ENCODE measurements around the gene MED25.

DNA sequence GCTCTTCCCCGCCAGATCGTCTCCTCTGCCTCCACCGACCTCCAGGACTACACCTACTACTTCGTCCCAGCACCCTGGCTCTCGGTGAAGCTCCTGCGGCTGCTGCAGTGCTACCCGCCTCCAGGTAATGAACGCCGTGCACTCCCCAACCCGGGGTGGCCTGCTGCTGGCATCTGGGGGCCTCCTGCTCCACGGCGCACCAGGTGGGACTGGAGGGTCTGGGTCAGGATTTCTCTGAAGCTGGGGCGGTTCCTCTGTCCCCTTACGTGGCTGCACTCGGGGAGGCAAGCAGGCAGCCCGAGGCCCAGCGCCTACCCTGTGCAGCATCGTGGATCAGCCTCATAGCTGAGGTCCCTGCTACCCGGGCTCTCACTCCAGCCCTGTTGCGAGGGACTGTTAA, 22.5 kb upstream of the MED25 start:
- TF ChIP-seq, protein P1, sequence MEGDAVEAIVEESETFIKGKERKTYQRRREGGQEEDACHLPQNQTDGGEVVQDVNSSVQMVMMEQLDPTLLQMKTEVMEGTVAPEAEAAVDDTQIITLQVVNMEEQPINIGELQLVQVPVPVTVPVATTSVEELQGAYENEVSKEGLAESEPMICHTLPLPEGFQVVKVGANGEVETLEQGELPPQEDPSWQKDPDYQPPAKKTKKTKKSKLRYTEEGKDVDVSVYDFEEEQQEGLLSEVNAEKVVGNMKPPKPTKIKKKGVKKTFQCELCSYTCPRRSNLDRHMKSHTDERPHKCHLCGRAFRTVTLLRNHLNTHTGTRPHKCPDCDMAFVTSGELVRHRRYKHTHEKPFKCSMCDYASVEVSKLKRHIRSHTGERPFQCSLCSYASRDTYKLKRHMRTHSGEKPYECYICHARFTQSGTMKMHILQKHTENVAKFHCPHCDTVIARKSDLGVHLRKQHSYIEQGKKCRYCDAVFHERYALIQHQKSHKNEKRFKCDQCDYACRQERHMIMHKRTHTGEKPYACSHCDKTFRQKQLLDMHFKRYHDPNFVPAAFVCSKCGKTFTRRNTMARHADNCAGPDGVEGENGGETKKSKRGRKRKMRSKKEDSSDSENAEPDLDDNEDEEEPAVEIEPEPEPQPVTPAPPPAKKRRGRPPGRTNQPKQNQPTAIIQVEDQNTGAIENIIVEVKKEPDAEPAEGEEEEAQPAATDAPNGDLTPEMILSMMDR (conservative IDR thresholded peaks at IDR 0.05): no peak
- no peak for TF ChIP-seq EZH2 (IDR thresholded peaks at IDR 0.05; ENCODE audit: low read depth)
